Spleen (tissue), 7 donors: ENCODE data around the gene PCNP.

Experiments
- CTCF ChIP-seq, 11 experiments: fragments of 200-600 bp in 7 of 11; fragments of 450-650 bp in 4 of 11; sonication (generic) in 4 of 11; IDR thresholded peaks in 8 of 11; conservative IDR thresholded peaks in 3 of 11; 1 replicate in 7 of 11; 2 replicates in 4 of 11; pipeline versions ENCODE4 v1.4.0 to v1.8.0; 2016 to 2021; ENCODE audit warnings: antibody characterized with exemption in 11 of 11, inconsistent platforms in 4 of 11, mild to moderate bottlenecking in 1 of 11
- POLR2AphosphoS5 ChIP-seq, 3 donors: sonication (generic); formaldehyde crosslinking; IDR thresholded peaks; one replicate each; pipeline ENCODE4 v1.5.1; 2017; ENCODE audit warnings: antibody characterized with exemption in 3 of 3
- donor health status: DM: no; HTN: no; CAD: no; lungs with moderate emphysema.
- donor health status: DM: no; HTN: no; CAD: no.
- donor health status: DM: no; HTN: no; CAD: no.

GRCh38 chr3:101567528-101568317, 6.3 kb upstream of the PCNP start:
- TF ChIP-seq POLR2AphosphoS5 (IDR thresholded peaks at IDR 0.05) (no peak), CTCF (IDR thresholded peaks at IDR 0.05 in 8 of 11, conservative IDR thresholded peaks at IDR 0.05 in 3 of 11) (no peak)
